ENCODE data around the gene C17orf50.

C17orf50 gene

DNA sequence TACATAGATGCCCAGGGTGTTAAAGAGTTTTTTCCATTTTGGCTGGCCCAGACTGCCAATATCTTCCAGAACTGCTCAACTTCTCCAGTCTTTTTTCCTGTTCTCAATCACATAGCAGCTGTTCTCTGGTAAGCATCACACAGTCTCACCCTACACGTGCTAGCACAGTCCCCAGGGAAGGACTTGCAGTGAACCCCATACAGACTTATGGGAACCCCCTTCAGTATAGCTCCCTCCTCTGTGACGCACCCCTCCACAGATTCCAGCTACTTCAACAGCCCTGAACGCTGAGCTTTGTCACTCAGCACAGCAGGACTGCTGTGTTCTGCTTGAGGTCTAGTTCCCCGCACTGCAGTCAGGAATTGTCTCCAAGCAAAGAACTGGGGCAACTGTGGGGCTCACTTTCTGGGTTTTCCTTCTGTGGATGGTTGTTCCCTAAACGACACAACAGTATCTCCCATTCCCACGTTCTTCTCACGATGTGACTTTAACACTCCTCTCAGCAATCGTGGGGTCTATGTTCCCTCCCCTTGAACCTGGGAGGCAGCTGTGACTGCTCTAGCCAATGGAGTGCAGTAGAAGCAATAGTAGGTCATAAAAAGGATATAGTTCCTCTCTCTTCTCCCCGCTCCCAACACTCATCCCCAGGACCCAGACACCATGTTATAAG is 31.1 kb downstream of the C17orf50 start:
- no peak for DNase-seq

DNA sequence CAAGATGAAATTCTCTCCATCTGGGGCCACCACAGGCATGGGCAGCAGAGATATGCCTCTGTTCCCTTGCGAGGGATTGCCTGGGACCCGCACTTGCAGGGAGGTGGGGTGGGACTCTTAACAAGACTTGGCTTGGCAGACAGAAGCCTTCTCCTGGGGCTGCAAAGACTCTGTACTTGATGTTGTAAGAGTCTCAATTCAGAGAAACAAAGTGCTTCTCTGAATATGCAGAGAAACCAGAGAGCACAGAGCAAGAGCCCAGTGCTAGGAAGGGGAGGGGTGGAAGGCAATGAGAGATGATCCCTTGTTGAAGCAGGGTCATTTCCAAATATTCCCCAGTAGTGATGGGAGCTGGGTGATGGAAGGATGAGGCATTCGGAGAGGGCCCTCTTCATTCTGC is 32.6 kb downstream of the C17orf50 start:
- DNase-seq = no peak

DNA sequence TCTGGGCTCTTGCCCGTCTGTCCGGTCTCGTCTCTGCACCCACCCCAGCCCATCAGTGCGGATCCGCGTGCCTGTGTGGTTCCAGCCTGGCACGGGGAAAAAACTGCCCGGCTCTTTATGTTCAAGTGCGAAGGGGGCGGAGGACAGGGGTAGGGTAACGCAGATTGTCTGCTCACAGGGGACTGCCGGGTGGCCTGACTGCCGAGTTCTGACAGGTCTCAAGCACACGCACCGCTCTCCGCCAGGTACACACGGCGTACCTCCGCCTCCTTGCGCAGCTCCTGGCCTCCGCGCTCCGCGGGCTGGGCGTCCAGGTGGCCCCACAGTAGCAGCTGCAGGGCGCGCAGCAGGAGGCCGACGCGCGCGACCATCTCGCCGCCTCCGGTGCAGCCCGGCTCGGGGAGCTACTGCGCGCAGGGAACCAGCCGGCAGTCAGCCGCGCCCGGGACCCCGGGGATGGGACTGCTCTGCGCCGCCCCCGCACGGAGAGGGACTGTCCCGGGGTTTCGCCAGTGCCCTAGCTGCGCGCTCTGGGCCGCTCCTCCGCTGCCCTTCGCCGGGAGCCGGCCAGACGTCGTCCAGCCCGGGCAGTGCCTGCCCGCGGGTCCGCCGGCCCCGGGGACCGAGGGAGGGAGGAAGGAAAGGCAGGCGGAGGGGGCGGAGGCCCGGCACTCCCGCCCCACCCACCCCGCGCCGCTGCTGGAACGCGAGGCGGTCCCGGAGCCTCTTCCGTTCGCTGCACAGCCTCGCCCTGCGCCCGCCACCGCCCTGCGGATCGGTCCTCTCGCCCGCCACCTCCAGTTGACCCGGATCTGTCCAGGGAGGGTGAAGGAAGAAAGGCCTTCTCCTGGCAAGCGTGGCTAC is 34.6 kb downstream of the C17orf50 start, which contains the start of gene MMP28:
TSS of gene MMP28 (minus strand) at position 635 of the 864 bp plus-strand sequence. CDS start at position 371, 264 bp downstream.
- DNase-seq = no peak

DNA sequence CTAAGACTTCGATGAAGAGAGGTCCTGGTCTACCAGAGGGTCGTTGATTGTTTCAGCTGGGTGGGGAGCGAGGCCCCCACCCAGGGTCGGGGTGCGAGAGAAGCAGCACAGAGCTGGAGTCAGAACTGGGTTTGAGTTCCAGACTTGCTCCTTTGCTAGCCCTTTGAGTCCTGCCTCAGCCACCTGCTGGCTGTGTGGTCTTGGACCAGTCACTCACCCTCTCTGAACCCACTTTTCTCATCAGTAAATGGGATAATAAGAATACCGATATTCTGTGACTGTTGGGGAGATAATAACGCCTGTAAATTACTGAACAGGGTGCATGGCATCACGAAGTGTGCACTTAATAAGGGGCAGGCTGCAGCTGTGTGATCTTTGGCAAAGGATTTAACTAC is 35.2 kb downstream of the C17orf50 start:
- no peak for DNase-seq

DNA sequence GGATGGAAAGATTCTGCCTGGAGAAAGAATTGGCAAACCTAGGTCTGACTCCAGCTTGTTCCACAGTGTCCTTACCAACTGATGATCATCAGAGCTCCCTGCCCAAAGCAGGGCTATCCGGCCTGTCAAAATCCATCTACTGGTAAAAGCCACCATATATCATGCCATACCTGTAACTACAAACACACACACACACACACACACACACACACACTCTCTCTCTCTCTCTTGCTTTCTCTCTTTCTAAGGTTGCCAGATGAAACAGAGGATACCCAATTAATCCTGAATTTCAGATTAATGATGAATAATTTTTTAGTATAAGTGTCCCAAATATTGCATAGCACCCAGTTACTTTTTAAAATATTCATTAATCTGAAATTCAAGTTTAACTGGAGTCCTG is 36.3 kb downstream of the C17orf50 start:
- DNase-seq = no peak

DNA sequence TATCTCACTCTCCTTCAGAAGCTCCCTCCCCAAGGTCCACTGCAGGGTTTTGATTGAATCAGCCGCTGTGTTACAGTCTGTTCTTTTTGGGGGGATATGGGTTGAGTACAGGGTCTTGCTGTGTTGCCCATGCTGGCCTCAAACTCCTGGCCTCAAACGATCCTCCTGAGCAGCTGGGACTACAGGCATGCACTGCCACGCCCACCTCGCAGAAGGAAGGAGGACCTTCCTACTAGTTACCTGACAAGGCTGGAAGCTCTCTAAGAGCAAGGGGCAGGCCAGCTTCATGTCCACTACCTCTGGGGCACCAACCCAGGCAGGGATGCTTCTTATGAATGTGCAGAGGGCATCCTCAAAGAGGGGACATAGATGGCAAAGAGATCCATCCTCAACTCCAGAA is 36.7 kb downstream of the C17orf50 start:
- DNase-seq = no peak

DNA sequence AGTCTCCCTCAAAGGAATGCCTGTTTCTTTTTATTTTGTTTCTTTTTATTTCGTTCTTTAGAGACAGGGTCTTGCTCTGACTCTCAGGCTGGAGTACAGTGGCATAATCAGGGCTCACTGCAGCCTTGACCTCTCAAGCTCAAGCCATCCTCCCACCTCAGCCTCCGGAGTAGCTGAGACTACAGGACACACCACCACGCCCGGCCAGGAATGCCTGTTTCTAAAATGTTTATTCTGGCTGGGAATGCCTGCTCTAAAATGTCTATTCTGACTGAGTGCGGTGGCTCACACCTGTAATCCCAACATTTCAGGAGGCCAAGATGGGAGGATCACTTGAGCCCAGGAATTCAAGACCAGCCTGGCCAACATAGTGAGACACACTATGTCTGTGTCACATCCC is 37.2 kb downstream of the C17orf50 start:
- DNase-seq = no peak

DNA sequence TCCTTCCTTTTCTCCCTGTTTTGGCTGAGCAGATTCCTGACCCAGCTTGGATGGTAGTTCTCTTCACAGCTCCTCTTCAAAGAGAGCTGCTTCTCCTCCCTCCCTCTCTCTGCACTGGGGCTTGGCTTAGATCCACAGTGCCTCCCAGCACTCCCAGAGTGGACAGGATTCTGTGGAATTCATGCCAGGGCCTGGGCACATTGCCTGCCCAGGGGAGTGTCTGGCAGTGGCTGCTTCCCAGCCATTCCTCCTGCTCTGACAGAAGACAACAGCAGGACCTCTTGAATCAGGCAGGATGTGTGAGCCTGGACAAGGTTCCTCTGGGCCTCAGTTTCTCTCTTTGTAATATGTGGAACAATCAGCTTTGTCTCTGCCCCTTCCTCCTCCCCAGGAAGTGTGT is 39.3 kb downstream of the C17orf50 start:
- DNase-seq = no peak

DNA sequence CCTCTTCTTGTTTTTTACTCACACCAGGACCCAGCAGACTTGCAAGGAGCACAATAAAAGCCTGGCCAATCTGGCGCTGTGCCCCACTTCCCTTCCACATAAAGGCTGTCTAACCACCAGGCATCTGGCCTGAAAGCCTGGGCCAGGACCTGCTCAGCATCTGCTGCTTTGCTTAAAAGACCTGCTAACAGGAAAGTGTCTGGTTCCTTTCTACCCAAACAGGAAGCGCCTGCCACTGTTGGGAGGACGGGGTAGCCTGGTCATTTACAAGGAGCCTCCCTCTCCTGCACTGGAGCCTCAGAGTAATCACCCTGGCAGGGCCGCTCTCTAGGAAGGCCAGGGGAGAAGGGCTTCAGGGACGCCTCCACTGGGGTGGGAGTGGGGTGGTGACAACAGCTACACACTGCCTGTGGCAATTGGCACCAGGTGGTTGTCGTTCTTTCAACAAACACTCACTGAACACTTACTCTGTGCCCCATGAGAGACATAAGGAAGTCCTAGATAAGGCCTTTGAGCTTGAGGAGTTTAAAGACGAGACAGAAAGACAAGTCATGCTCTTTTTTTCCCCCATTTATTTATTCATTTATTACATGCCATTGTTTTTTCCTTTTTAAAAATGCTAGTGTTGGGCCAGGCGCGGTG is 41.0 kb downstream of the C17orf50 start:
- DNase-seq = no peak

DNA sequence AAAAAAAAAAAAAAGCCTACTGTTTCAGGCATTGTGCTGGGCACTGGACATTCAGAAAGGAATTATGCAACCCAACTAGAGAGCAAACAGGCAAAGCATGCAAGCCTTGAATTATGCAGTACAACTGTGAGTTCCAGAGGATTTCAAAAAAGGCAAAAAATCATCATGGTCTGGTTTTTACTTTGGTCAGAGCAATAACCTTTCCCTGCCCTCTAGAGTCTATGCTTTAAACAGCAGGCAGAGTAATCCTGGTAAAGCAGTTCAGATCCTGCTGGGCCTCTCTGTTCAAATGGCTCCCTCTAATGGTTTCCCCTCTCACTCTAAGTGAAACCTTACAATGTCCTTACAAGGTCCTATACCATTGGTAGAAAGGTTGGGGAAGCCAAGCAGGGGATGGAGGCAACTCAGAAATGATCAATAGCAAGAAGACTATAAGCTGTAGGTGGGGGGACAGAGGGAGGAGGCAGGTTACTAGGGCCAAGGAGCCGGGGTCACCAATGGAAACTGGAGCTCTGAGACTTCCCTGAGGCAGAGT is 44.0 kb downstream of the C17orf50 start:
- peak; percentile 51 for DNase-seq

DNA sequence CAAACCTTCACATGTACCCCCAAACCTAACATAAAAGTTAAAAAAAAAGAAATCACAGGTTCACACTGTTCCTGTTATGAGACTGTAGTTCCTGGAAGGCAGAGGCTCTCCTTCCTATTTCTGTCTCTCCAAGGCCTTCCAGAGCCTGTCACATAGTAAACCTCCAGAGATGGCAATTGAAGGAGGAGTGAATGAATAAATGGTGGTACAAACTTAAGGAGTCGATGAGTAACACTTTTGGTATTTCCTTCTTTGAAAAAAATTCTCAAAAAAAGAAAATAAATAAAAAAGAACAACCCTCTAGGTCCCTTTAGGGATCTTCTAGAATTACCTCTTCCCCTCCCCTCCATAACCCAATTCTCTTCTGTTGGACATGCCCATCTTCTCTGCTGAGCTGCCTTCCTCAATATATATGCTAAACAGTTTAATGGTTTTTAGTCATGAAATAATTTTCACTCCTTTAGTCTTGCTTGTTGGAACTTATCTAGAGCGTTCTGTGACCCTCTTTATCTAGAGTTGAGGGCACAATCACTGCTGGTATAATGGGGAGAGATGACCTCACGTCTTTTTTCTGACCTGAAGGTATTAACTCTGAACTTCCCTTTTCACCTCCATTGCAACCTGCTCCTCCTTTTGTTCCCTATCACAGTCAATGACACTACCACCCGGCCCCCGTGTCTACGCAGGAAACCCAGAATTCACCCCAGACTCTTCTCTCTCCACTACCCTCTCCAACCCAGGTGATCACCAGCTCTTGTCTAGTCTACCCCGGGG is 46.9 kb downstream of the C17orf50 start:
- DNase-seq = no peak

DNA sequence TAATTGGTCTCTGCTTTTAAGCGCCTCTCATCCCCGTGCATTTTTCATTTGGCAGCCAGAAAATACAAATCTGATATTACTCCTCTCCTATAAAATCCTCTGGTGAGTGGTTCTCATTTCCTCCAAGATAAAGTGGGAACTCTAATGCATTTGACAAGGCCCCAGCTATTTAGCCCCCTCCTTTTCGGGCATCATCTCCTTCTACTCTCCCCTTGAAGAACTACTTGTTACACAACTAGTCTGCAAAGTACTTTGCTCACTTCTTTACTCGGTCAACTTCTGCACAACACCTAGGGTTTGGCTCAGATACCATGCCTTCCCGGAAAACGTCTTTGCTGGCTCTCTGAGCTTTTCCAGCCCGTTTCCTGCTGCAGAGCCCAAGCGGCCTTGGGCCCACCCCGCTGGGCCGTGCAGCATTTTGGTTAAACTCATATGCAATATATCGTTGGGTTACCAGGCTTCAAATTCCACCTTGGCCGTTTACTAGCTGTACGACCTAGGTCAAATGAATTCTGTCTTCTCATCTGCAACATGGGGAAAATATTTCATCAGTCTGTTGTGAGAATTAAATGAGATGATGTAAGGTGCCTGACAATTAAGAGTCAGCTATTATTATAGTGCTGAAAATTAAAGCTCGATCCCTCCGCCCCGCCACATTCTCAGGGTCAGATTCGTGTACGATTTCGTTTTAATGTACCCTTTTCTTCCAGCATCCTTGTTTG is 47.7 kb downstream of the C17orf50 start:
- DNase-seq = no peak

DNA sequence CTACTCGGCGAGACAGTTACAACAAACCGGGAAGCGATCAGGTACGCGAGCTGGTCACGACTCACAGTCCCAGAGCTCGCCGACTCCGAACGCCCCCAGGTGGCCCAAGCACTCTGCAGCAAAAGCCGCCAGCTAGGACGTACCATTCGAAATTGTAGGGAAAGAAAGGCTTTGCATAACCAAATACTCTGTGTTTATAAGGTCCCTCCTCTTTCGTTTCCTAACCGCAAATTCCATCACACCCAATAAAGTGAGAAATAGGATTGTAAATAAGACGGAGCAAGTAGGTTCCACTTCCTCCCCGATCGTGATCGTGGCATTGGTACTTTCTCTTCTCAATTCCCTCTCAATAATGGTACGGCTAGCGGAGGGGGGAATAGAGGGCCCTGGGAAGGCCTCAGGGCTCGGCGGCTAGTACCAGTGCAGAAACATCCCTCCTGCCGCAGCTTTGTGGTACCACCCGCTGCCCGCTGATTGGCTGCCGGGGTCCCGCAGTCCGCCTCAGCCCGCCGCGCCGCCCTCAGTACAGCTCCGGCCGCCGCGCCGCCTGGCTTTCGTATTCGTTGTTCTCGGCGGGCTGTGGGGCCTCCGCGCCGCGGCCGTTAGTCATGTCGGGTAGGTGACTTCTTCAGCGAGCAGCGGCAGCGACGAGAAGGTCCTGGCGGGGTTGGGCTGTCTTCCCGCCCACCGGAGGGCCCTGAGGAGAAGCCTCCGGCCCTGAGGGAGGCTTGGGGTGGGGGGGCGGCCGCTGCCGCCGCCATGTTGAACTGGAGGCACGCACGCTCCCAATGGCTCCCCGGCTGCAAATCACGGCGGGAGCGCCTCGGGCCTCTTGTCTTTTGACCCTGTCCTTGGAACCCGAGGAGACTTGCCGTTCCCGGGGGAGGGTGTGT is 48.5 kb downstream of the C17orf50 start, which contains the start of gene TAF15:
TSS of gene TAF15 (plus strand) at position 523 of the 893 bp plus-strand sequence. CDS start at position 609, 86 bp downstream.
- peak; percentile 98 for DNase-seq

DNA sequence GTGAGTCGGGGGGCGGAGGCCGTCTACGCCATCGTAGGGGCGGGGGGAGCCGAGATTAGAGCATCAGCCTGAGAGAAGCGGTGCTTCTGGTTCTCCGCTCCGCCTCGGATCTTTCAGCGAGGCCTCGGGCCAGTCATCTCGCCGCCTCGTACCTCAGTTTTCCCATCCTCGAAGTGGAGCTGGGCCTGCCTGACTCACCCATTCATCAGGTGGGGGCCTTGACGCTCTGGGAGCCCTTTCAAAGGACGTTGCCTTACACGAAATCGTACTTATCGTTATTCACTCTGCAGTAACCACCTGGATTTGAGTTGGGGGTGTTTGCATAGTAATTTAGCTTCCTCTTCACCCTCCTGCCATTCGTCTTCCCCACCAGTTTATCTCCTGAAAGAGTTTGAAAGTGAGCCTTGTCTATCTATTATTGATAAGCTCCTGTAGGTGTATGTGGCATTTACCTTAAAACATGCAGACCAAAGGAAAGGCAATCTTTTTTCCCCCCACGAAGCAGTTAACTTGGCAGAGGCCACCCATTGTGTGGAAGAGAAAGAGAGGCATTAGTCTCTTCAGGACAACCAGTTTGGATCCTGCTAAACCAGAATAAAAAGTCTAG is 49.3 kb downstream of the C17orf50 start:
- DNase-seq = no peak

DNA sequence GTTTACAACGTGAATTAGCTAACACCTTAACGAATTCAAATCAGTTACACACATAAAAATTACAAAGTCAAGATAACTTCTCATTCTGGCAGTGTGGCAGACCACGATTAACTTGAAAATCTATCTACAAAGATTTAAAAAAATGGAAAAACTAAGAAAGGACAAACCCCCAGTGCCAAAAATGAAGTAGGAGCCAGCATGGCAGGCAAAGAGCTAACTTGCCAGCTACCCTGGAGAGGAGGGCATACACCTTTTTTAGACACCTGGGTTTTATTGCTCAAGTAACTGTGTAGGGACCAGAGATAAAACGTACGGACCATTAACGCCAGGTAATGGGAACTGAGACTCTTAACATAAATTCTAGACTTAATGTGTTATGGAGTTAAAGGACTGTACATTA is 51.1 kb downstream of the C17orf50 start:
- no peak for DNase-seq

DNA sequence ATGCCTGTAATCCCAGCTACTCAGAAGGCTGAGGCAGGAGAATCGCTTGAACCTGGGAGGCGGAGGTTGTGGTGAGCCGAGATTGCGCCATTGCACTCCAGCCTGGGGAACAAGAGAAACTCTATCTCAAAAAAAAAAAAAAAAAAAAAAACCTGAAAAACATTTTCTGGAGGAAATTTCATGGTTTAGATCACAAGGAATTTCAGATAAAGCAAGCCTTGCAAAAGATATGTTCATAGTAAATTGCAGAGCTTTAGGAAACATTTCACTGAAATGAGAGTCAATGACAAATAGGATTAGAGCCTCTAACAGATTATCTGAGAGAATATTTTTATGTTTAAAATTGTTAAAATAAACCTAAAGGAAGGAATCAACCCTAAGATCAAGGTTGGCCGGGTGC is 51.8 kb downstream of the C17orf50 start:
- no peak for DNase-seq
